Fibroblast of skin of scalp (primary cell): Measurements from ENCODE around the gene SLC35A5.
A peak's percentile ranks its signal among the peaks of the same experiment; 100 is the strongest.

ENCODE experiments used
- DNase-seq: peaks from one replicate; pipeline ENCODE4 v3.0.0-alpha.2; 2013

SLC35A5 gene

GRCh38 chr3:112579232-112579631 lies 17.4 kb downstream of the SLC35A5 start:
- DNase-seq: no peak

DNA sequence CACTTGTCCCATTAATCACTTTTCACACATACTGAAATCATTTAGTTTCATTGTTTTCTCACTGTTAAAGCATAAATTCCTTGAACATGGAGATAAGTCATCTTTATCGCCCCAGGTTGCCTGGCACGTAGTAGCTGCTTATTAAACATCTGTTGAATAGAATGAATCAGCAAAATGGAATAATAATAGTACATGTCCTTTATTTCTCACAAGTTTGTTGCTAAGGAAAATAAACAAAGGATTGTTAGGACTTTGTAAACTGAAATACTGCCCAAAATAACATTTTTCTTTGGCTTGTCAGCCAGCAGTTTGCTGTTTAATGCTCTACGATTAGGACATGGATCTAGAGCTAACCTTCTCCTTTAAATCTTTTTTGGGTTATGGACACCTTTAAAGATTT lies 17.9 kb downstream of the SLC35A5 start:
- no peak for DNase-seq

DNA sequence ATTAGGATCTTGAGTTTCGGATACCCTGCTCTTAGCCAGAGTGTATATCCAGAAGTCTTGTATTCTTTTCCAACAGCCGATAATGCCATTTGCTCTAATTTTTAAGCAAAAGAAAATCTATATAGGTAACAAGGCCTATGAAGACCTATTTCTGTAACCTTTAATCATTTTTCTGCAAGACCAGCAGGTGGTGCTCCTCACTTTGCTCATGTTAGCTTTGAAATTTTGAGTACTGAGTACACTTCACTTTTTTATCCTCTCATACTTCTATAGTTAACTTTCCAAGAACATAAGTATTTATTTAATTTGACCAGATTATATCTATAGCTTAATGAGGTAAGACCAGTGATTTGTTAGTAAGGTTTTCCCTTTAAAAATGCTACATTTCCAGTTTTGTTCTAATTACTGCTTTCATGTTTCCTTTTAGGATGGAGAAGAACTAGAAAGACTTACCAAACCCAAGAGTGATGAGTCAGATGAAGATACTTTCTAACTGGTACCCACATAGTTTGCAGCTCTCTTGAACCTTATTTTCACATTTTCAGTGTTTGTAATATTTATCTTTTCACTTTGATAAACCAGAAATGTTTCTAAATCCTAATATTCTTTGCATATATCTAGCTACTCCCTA lies 20.5 kb downstream of the SLC35A5 start:
- DNase-seq: peak; percentile 64

- DNase-seq: no peak
Observed at GRCh38 chr3:112583105-112583504, 21.3 kb downstream of the SLC35A5 start.

DNA sequence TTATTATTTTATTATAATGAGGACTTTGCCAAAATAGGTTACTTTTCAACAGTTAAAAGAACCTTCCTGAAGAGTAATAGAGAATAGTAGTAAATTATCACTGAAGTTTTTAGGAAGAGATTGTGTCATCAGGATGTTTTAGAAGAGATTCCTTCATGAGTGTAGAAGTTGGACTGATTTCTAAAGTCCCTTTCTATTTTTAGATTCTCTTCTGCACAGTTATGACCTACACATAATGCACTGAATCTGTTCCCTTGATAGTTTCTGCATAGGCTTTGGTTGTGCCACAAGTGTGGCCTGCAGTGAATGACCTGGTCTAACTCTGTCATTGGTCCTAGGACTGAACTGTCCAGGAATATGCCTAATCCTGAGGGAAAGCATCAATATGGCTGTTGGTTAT lies 23.9 kb downstream of the SLC35A5 start:
- DNase-seq: no peak

- no peak for DNase-seq
Observed at GRCh38 chr3:112587336-112587735, 25.5 kb downstream of the SLC35A5 start.

- DNase-seq: no peak
Observed at GRCh38 chr3:112593258-112593657, 31.4 kb downstream of the SLC35A5 start.

GRCh38 chr3:112594856-112595255 lies 33.0 kb downstream of the SLC35A5 start:
- DNase-seq: no peak

DNA sequence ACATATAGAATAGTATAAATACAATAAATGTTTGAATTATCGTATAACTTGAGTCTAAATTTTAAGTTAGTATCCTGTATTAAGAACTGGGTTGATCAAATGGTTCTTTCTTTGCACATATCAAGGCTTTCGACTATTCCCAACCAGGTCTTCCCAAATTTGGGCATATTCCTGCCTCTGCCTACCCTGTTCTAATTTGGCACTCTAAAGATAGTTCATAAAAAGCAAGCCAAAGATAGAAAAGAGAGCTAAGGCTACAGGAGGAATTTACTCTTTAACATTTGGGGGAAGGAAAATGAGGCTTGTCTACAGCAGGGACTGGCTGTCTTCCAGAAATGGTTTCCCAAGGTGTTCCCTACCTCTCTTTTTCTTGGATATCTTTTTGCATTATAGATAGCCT lies 36.1 kb downstream of the SLC35A5 start:
- no peak for DNase-seq

- DNase-seq: peak; percentile 50
Observed at GRCh38 chr3:112598731-112599130, 36.9 kb downstream of the SLC35A5 start.

GRCh38 chr3:112602217-112602838 lies 40.5 kb downstream of the SLC35A5 start:
- DNase-seq: no peak

- peak; percentile 96 for DNase-seq
Observed at GRCh38 chr3:112604536-112604935, 42.7 kb downstream of the SLC35A5 start.

- peak; percentile 95 for DNase-seq
Observed at GRCh38 chr3:112605285-112605684, 43.4 kb downstream of the SLC35A5 start.

GRCh38 chr3:112606098-112606497 lies 44.3 kb downstream of the SLC35A5 start:
- DNase-seq: no peak

DNA sequence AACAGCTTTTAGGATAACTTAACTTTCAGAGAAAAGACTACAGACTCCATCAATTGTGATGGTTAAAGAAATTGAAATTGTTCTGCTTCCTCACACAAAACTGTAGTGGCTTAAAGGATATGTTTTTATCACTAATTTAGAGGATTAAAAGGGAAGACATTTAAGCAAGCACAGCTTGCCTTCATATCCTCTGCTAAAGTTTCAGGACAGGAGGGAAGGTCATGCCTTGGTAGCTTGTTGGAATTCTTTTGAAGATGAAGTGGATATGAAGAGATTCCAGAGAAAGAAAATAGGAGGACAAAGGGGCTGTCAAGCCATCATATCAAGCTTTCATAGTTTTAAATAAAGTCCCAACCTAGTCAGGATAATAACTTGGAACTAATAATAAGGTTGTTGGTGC lies 46.0 kb downstream of the SLC35A5 start:
- no peak for DNase-seq

DNA sequence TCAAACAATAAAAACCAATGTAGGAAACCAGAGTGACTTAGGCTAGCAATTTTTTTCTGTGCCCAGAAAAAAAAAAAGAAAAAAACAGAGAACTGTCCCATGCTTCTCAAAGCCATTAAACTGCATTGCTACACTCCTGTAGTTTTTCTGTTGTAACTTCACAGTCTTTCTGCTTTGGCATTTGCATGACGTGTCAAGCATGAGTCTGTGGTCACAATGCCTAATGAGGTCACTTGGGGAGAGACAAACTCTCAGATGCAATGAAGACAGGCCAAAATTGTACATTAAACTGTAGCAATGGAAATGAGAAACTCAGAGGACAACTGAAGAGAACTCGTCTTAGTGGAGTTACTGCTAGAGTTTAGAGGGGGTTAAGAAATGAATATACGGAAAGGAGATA lies 48.3 kb downstream of the SLC35A5 start:
- peak; percentile 61 for DNase-seq

DNA sequence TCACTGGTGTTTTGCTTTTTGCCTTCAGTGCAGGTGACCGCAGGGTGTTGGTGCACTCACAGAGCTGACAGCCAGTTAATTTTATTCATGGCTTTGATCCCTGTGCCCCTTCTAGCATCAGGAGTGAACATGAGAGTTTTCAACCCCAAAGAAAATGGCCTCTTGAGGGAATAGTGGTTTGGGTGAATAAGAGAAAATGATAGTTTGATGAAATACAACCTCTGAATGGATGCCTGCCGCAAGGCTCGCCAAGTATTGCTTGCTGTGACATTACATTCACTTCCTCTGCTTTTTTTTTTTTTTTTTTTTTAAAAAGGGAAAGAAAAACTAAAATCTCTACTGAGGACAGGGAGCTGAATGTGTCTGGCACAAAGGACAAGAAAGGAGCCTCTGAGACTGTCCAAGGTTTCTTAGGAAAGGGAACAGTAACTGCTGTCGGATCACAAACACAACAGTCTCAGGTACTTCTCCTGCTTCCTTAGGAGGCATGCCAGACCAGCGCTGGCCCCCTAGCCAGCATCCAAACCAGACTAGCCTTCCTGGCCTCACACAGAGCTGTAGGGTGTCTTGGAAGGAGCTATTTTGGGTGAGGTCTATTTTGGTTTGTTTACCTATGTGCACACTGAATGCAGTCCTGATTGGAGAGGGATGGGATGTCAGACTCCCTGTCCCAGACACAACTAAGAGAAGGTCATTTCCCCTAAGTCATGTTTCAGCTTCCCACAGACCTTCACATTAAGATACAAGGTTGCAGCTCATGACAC lies 50.1 kb downstream of the SLC35A5 start:
- DNase-seq: no peak

GRCh38 chr3:112615989-112616731 lies 54.3 kb downstream of the SLC35A5 start:
- DNase-seq: no peak

GRCh38 chr3:112617285-112617684 lies 55.4 kb downstream of the SLC35A5 start:
- DNase-seq: no peak

DNA sequence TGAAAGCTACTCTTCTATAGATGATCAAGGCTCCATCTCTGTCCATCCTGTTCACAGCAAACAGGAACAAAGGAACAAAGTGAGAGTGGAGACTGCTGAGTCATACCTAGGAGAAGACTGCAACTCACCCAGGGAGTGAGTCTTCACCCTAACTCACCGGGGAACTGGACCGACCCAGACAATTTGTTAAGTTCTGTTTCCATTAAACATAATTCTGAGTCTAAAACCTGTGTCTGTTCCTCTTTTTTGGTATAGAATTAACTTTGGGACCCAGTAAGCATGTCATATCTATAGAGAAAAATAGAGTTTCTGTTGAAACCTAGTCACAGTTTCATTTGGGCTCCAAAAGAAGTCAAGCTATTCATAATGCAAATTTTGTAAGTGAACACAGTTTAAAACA lies 57.5 kb downstream of the SLC35A5 start:
- DNase-seq: no peak

GRCh38 chr3:112623213-112623612 lies 61.4 kb downstream of the SLC35A5 start:
- no peak for DNase-seq

DNA sequence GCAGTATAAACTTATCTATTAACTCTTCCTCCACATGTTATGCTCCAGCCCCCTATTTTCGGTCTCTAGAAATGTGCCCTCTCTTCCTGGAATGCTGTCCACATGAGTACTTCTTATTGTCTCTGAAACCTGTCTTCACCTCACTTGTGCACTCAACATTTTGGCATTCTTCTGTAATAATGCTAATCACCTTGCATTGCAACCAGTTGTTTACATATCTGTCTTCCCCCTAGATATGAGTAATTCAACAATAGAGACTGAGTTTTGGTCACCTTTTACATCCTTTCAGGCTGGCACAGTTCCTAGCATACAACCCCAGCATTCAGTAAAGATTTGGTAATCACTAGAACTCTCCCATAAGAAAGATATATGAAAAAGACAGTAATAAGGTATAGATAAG lies 61.9 kb downstream of the SLC35A5 start:
- DNase-seq: no peak

DNA sequence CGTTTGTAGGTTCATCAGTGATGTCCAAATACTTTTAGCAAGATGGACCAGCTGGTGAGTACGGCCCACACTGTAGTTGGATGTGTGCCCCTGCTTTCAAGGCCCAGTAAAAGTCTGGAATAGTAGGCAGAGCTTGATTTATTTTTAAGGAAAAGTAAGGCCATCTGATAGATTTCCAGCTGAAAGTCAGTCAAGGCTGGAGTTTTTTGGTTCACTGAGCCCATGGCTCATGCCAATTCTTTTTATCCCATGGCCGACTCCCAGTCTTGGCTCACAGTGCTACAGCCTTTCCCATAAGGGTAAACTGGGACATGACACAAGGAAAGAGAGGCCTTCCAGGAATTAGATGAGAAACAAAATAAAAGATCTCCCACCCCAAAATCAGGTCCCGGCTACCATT lies 65.6 kb downstream of the SLC35A5 start:
- no peak for DNase-seq
